ENCODE results near the gene SULT1A2.
"Not testable (repeated sequence)": the region's sequence is repeated elsewhere in the genome, so short reads cannot be mapped to it uniquely, and the experiment has no call there.

Gene SULT1A2

GRCh38 chr16:28562199-28562598 is 34.7 kb downstream of the SULT1A2 start:
- no peak for DNase-seq (ENCODE audit: low read depth in 4 of 4, low spot score in 1 of 4)

DNA sequence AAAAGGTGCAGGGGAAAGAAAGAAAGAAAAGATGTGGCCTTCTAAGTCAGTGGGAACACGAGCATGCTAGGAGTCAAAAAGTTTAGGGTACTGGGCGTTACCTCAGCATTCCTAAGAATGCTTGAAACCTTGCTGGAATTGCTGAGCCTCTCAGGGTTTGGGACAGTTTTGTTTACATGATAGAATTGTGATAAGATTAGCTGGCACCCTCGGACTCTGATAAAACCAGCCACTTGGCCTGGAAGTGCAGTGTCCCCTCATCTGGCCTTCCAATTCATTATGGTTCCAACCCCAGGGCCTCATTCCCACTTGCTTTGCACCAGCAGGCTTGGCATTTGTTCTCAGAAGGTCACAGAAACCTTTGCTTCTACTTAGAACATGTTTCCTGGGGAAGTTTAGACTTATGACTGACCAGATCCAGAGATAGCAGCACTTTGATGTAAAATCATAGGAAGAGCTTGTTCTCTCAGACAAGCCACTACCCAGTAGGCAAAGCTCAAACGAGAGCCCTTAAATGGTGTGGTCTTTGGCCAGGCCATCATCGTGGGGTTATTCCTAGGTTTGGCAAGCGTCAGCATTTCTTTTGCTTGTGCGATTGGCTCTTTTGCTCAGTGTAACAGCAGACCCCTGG is 35.2 kb downstream of the SULT1A2 start:
- no peak for DNase-seq (ENCODE audit: low read depth in 4 of 4, low spot score in 1 of 4)

GRCh38 chr16:28558456-28558855 is 38.4 kb downstream of the SULT1A2 start:
- no peak for DNase-seq (ENCODE audit: low read depth in 4 of 4, low spot score in 1 of 4)

- no peak for DNase-seq (ENCODE audit: low read depth in 4 of 4, low spot score in 1 of 4)
Observed at GRCh38 chr16:28556914-28557320, 39.9 kb downstream of the SULT1A2 start.

DNA sequence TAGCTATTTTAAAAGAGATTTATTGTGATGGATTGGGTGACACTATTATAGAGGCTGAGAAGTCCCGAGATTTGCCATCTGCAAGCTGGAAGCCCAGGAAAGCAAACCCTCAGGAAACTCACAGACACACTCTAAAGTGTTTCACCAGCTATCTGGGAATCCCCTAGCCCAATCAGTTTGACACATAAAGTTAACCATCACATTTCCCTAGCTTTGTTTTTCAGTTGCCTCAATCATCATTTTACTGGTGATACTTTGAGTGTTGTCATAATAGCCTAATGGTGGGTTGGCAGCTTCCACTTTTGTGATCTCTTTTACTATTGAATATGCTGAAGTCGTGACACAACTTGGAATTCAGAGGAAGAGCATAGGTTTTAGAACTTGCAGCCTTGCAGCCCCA is 41.3 kb downstream of the SULT1A2 start:
- no peak for DNase-seq (ENCODE audit: low read depth in 4 of 4, low spot score in 1 of 4)

DNA sequence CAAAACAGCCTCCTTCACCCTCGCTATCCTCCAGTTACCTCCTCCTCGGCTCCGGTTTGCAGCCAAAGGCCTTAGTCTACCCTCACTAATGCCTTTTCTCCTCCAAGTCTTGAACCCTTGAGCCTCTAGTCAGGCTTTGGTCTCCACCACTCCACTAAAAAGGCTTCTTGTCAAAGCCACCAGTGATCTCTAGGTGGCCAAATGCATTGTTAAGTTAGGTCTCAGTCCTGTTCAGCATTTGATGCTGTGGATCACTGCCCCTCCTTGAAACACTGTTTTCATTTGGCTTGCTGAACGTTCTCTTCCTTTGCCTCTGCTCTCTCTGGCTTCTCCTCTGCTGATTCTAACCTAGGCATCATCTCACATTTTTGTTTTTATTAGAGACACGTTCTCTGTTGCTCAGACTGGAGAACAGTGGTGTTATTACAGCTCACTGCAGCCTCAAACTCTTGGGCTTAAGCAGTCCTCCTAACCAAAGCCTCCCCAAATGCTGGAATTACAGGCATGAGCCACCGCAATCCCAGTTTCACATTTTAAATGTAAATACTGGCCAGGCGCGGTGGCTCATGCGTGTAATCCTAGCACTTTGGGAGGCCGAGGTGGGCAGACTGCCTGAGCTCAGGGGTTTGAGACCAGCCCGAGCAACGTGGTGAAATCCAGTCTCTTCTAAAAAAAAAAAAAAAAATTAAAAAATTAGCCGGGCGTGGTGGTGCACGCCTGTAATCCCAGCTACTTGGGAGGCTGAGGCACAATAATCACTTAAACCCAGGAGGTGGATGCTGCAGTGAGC is 42.0 kb downstream of the SULT1A2 start:
- DNase-seq (ENCODE audit: low read depth in 4 of 4, low spot score in 1 of 4): no peak

DNA sequence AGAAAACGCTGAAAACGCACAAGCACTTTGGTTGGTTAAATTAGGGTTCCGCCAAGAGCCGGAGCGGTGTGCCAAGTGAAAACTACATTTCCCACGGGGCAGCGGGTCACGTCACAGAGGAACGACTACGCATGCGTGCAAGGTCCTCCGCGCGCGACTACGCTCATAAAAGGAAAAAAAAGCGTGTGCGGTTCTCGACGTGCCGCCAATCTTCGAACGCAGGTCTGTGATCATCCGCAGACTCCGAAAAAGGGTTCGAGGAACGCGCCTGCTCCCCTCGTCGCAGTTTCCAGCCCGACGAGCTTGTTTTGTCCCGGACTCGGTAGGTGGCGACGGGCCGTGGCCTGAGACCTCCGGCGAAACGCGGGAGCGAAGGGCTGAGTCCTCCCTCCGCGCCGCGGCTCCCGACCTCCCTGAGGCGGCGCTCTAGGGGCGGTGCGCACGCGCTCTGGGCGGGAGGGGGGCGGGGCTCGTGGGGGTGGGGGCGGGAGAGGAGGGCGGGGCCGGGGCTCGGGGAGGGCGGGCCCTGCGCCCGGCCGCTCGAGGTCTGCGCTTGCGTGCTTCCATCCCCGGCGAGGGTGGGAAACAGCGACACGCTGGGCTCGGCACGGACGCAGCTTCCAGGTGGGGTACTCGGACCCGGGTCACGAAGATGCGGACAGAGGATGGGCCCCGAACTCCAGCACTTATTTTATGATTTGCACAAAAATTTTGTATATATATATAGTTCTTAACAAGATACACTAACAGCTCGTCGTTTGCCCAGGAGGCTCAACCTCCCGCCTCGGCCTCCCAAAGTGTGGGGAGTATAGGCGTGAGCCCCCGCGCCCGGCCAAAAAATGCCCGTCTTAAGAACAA is 42.8 kb downstream of the SULT1A2 start, which contains the start of gene SGF29:
SGF29 (plus strand) TSS at position 145 of the 858 bp plus-strand sequence. CDS start 27,150 bp downstream, outside the sequence.
- peak; percentile 86 to 89 (median 88) for DNase-seq (ENCODE audit: low read depth in 4 of 4, low spot score in 1 of 4)

- no peak for DNase-seq (ENCODE audit: low read depth in 4 of 4, low spot score in 1 of 4)
Observed at GRCh38 chr16:28549301-28549899, 47.5 kb downstream of the SULT1A2 start.

DNA sequence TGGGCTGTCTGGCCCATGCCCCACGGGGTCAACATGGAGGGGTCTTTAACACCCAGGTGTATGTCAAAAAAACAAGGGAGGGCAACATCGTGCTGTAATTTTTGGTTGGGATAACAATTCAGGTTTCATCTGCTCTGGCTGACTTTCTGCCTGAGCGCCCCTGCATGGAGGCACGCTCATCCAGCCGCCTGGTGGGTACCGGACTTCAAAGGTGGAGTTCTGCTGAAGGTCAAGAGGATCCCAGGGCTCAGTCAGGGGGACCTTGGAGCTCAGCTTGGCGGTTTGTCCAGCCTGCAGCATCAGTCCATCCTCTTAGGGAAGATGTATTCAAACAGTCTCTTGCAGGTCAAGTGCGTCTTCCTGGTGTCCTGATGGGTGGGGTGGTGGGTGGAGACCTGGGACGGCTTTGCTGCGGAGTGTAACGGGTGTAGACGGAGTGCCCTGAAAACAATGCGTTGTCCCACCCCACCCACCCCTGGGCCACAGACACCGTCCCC is 48.5 kb downstream of the SULT1A2 start:
- DNase-seq (ENCODE audit: low read depth in 4 of 4, low spot score in 1 of 4): no peak

- no peak for DNase-seq (ENCODE audit: low read depth in 4 of 4, low spot score in 1 of 4)
Observed at GRCh38 chr16:28546626-28547025, 50.2 kb downstream of the SULT1A2 start.

DNA sequence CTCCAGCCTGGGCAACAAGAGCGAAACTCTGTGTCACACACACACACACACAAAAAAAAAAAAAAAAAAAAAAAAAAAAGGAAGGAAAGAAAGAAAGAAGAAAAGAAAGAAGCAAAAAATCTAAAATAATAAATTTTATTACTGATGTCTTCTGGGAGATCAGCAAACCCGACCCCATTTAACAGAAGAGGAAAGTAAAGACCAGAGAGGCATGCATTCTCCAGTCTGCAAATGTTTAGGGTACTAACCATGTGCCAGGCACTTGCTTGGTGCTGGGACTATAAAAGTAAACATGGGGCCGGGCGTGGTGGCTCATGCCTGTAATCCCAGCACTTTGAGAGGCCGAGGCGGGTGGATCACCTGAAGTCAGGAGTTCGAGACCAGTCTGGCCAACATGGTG is 50.9 kb downstream of the SULT1A2 start:
- DNase-seq (ENCODE audit: low read depth in 4 of 4, low spot score in 1 of 4): not testable (repeated sequence)

- DNase-seq (ENCODE audit: low read depth in 4 of 4, low spot score in 1 of 4): no peak
Observed at GRCh38 chr16:28544998-28545397, 51.9 kb downstream of the SULT1A2 start.

GRCh38 chr16:28543072-28543471 is 53.8 kb downstream of the SULT1A2 start:
- no peak for DNase-seq (ENCODE audit: low read depth in 4 of 4, low spot score in 1 of 4)

DNA sequence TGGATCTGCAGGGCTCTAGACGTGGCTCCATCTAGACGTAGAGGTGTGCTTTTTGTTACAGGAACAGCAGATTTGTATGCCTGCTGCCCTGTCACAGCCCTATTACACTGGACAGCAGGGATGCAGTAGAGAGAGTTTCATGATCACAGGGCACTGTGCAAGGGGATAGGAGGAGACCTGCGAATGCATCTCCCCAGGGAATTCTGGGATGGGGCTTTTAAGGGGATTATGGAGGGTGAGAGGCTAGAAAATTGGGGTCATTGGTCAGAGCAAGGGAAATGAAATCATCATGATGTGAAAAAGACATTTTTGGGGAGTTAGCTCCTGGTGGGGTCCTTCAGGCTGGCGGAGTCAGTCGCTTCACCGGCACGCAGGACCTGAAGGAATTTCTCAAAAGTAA is 54.2 kb downstream of the SULT1A2 start:
- DNase-seq (ENCODE audit: low read depth in 4 of 4, low spot score in 1 of 4): no peak

Measured in stimulated activated CD4-positive, alpha-beta T cell treated with anti-CD3 and anti-CD28 coated beads, Interleukin-1b, Interleukin-23, amount 100 ng/mL, for 24 hours (primary cell).